HT1080 (cell line): ENCODE measurements around the gene TTC7B. TPM values are rescaled to one million over a fixed set of nuclear protein-coding genes. Genes with fewer than 3 reads are reported as not detected.

Experiments used
- DNase-seq: peaks from one replicate; pipeline ENCODE4 v3.0.0-alpha.2; 2015; ENCODE audit warnings: low read depth
- total RNA-seq: library from RNA; depleted of rRNA; stranded (reverse); fragments of >200 nt; shearing (Covaris generic); gene quantifications from 2 replicates; pipeline ENCODE4 v1.2.3, GENCODE V29; 2014

TTC7B gene
- total RNA-seq, 1 experiment from 2014 or later, result 44.8 TPM

DNA sequence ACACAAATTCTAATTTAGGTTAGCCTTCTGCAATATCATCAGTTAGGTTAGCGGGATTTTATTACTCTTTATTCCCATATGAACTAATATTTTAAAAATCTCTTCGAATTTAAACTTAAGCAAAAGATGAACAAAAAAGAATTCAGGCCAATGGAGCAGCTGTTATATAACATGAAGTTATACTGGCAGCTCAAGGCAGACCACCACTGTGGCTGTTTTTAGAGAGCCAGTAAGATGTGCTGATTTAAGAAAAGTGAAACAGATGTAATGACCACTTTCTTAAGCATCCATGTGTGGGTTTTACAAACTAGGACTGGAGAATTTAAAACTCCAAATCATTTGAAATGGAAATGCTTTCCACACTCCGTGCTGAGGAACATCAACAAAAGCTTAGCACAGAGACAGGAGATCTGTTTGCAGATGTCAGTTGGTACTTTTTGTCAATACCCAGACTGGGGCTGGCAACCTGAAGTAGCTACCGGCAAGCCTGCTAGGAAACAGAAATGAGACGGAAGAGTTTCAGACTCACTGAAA is 164.9 kb downstream of the TTC7B start:
- no peak for DNase-seq

DNA sequence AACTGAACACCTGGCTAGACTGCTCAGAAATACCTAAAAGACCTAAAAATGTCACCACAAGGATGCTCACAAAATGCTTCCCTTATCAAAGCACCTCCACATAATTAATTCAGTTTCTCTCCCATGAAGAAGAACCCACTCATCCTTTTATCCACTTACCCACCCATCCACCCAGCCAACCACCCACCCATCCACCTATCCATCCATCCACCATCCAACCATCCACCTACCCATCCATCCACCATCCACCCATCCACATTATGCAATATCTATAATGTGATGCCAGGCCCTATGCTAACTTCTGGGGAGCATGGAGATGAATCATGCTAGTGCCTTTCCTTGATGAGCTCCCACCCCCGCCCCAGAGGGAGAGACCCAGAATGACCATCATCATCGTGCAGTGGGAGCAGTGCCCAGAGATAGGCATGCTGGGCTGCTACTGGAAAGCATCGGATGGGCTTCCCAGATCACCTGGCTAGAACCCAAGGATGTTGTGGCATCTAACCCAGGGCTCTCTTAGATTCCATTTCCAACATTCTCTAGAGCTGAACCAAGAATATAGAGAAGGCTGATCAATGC is 166.6 kb downstream of the TTC7B start:
- DNase-seq, result no peak

DNA sequence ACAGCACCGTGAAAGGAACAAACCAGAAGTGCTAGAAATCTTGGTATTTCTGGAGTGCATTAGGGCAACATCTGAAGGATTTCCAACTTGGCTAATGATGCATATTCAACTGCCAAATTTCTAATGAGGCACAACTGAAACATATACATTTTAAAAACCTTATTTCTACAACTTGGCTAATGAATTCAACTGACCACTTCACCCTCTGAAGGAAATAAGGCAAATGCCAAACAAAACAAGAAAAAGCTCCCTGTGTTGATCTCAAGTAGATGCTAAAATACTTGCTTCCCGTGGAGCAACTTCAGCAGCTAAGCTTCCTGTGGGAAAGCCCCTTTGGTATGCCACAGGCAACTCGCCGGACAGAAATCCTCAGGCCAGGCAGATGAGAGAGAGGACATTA is 167.1 kb downstream of the TTC7B start:
- DNase-seq, result no peak

DNA sequence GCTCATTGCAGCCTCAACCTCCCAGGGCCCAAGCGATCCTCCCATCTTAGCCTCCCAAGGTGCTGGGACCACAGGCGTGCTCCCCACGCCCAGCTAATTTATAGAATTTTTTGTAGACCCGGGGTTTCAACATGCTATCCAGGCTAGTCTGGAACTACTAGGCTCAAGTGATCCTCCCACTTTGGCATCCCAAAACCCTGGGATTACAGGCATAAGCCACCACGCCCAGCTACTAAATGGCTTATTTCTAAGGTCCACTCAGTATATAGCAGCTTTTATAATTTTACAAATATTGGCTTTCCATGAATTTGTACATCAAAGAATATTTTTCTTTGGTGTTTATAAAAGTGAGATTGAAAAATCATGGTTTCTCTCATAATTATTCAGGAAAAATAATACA is 167.8 kb downstream of the TTC7B start:
- DNase-seq, result no peak

DNA sequence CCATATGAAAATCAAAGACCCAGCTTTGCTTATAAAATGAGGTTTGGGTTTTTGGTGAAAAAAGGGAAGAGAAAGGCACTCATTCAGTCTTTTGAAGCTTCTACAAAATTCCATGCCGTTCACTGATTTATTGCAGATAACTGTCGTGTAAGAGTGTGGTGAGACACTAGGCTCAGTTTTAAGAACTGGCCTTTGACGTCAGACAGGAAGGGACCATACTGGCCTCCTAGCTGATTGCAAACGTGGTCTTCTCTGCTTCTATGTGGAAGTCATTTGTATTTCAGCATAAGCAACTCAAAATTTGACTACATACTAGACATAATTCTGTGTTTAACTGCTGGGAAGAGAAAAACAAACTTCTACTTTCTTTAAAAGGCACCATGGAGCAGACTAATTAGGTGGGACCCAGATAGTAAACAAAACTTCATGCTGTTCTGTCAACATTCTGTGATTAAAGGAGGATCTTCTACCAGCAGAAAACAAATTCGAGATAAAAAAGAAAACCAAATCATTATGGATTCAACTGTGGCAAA is 168.7 kb downstream of the TTC7B start:
- DNase-seq, result no peak

DNA sequence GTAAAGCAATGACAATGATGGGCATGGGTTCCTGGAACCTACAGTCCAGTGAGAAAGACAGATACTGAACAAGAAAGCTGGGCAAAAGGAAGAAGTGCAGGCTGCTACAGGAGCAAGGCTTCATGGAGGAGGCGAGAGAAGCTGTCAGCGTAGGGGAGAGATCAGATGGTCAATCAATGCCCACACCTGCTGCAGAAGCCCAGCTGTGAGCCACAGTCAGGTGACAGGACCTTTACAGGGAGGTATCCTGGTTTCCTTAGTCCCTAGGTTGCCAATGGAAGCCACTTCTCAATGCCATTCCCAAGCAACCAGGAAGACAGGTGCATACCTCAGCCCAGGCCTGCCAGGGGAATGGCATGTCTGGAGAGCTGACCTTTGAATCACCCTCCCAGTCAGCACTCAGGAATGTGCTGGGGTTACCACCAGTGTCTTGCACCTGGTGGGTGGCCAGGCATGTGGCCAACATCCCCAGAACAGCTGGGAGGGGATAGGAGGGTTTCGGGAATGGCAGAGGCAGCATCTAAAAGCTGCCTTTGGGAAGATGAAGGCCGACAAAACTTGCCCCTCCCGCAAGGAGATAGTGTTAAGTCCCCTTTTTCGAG is 170.3 kb downstream of the TTC7B start:
- peak; percentile 60 for DNase-seq

DNA sequence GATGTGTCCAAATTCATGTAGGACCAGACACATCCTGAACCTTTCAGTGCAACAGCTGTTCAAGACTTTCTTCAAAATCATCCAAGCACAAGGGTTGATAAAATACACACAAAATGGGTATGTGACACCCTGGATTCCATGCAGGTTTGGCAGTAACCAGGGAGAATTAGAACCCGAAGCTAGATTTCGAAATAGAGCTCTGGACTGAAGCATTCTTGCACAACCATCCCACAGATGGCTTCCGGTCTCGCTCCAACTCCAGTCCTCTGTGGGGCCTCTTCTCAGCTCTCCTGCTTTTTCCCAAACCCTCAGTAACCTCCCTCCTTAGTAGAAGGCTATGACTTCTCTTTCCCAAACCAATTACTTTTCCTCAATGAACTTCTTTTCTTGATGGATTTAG is 171.3 kb downstream of the TTC7B start:
- DNase-seq, result no peak

DNA sequence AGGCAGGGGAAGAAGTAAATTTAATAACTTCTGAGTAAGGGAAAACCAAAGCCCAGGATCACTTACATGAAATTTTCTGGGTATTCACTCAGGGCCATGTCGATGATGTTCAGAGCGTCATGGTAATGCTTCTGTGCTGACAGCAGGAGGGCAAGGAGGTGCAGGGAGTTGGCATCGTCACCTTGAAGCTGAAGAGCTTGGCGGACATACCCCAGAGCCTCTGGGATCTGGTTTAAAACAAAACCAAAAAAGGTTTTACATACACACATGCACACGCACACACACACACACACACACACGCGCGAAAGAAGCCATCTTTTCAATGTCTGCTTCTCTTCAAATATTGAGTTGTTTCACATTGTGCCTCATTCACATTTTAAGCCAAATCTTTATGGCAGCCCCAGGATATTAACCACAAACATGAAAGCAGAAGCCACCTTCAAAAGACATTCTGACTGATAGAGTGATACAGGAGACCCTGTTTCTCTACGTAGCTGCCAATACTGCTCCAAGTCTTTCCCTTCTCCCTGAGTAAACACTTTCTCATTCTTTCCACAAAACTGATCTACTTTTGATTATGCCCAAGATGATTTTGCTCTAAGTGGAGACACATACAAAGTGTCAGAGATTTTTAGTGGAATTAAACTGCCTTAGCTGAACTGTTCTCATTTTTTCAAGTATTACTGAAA is 172.1 kb downstream of the TTC7B start:
- DNase-seq, result no peak

DNA sequence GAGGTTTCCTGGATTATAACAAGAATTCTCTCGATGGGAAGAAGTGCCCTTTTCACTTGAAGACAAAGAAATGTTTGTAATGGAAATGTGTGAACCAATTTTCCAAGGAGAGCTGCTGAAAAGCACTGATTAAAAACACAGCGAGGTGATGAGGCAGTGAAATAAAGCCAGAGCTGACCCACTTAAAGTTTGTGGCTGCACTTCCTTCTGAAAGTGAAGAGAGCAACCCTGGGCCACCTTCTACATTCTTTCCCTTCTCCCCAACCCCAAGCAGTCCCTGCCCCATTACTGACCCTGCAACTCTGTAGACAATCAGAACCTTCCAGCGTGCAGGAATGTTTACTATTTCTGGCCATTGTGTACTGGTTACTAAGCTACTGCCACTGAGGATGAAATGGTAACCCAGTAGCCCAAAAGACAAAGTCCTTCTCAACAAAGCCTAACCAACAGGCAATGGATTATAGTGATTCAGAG is 173.9 kb downstream of the TTC7B start:
- DNase-seq, result no peak

DNA sequence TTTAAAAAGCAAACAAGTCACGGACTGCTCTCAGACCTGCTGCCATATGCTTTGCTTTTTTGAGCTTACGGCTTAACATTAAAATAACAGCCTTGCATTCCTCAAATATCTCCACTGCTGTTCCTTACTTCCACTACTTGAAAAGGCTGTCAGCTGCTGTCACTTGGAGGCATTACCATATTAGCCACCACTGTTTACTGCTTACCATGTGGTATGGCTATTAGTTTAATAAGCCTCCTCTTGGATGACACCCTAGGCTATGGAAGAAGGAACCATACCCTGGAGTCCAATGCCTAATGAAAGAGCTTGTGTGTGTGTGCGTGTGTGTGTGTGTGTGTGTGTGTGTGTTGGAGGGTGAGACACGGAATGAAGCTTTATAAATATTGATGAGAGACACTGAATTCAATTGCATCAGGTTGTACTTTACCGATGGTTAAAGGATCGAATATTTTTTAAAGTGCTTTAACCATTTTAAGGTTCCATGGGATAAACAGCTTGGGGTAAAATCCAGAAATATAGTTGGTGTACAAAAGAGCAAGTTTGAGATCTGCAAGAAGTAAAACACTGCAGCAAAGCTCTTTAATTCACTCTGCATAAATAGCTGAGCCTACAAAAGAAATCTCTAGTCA is 174.5 kb downstream of the TTC7B start:
- DNase-seq, result no peak

DNA sequence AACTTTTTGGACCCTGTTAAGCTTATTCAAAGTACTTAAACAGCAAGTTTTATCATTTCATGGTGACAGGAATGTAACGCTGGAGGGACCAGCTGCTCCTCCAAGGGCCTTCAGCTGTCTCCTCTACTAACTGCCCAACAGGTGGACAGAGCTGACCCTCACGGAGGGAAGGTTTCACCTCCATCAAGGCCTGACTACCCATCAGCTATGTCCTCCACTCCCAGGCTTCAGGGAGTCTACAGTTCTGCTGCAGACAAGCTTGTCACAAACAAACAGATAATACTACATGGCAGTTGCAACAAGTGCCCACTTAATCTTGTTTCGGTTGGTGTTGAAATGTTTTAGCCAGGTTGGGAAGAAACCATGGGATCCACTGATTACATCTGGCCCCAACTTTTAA is 175.1 kb downstream of the TTC7B start:
- DNase-seq, result no peak

DNA sequence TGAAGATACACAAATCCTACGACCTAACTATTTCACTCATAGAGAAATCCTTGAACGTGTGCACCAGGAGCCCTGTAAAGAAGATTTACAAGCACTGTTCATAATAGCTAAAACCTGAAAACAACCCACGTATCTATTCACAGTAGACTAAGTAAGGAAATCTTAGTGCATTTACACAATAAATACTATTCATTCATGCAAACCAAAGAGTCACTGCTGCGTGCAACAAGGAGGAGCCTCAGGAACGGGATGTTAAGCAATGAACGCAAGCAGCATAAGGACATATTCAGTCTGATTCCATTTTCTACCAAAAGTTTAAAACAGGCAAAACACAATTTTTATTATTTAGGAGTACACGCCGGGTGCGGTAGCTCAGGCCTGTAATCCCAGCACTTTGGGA is 176.6 kb downstream of the TTC7B start:
- no peak for DNase-seq

DNA sequence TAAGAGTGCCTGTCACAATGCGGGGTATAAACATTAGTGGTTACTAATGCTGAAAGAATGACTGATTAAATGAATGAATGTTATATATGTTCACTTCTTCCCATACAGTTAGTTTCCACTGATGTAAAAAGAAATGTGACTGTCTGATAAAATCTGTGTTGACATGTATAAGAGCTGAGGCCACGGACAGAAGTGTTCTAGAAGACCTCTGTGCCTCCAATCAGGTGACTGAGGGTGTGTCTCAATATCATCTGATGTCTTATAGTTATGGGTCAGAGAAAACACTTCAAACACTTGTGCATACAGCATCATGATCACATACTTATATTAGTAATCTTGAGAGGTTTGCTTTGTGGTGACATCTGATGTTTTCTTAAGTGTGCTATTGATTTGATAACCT is 183.4 kb downstream of the TTC7B start:
- no peak for DNase-seq

DNA sequence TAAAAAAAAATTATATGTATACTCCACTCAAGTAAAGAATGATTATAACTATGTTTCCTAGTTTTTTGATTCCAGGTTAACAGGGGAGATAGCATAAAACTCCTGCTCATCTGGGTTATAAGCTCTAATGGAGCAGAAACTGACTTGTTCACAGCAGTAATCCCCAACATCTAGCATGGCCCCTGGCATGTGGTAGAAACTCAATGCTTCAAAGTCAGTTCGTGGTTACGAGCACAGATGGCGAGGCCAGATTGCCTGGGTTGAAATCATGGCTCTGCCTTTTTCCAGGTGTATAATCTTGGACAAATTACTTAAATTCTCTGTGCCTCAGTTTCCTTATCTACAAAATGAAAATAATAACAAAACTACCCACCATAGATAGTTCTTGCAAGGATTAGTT is 183.8 kb downstream of the TTC7B start:
- DNase-seq, result no peak

DNA sequence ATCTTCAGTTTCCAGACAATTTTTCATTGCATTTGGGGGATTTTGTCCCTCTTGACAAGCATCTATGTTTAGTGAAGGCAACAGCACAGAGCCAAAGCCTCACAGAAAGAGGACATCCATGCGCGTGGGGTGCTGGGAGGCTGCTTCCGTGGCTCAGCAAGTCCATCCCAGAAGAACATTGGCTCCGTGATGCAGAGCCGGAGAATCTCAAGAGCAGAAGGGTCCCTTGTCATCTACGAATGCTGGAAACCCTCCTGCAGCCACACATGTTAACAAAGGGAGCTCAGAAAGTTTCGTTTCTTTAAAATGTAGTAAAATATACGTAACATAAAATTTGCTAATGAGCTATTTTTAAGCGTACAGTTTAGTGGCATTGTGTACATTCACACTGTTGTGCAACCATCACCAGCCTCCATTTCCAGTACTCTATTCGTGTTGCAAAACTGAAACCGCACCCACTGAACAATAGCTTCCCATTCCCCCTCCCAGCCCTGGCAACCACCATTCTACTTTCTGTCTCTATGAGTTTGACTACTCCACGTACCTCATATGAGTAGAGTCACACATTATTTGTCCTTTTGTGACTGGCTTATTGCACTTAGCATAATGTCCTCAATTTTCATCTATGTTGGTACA is 185.9 kb downstream of the TTC7B start:
- no peak for DNase-seq

DNA sequence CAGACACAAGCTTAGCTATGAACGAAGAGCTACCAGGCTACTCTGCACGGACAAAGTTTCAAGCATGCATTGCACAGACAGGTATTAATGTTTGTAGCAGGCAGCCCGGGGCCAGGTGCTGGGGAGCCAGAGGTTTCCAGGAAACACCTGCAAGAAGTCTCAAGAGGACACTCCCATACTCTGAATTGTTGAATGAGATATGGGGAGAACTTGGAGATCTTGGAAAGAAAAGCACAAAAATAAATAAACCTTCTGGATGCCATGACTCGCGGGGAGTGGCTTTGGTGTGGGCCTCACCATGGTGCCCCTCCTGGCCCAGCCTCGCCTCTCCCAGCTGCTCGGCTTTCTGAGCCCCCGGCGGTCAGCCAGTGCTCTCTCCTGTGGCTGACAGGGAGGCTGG is 186.8 kb downstream of the TTC7B start:
- DNase-seq, result no peak

DNA sequence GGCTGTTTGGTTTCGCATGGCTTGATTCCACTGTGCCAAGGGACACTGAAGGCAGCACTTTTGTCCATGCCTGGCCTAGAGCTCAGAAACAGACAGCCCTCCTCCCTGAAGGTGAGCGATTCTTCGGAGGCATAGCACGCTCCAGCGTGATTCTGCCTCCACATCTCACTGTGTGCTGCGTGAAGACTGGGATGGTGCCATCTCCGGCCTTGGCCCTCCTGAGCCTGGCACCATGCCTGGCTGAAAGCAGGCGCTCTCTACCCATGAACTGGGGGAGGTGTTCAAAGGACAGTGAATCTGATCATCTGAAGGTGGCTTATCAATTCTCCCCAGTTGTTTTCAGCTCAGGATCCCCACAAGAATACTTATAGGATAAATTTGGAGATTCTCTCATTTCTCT is 187.4 kb downstream of the TTC7B start:
- no peak for DNase-seq

DNA sequence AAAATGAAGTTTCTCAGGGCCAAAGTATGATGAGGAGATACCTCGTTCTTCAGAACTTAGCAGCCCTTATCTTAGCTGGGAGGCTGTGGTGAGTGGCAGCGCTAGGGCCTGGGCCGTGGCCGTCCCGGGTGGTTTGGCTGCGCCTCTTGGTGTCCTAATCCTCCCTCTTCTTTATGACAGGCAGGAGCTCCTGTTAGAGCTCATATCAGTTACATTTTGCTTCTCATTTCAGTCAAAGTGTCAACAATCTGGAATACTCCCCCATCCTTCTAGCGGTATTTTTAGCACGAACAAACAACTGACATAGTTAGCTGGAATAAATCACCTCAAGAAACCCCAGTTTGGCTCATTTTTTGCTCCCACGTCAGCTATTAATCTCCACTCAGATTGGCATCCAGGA is 188.8 kb downstream of the TTC7B start:
- no peak for DNase-seq

DNA sequence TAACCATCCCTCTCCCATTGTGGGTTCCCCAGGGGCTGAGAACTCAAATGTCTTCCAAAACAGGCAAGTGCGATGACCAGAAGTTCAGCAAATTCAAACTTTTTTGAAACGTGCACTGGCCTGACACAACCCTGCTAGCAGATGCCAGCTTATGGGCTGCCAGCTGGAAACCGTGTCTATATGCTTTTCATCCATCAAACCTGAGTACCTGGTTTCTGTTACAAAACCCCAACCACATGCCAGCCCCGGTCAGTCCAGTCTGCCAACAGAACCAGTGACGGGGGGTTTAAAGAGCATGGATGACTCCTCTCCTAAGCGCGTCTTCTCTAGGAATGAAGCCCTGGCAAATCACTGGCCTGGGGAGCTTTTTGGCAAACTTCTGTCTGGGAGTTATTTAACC is 189.7 kb downstream of the TTC7B start:
- no peak for DNase-seq

DNA sequence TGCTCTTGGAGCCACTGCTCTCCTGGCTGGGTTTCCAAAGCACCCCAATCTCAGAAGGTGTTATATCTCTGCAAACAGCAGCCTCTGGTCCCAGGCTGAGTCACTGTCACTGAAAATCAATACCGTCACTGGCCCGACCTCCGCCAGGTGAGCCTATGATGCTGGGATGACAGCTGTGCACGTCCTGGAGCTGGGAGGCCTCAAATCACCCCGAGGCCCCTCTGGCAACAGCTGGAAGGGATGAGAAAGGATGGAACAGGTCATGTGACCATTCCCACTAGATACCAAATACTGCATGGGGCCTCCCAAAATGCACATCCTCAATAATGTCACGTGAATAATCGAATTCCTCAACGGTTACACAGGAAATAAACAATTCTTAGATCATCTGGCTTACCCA is 190.8 kb downstream of the TTC7B start:
- DNase-seq, result no peak

DNA sequence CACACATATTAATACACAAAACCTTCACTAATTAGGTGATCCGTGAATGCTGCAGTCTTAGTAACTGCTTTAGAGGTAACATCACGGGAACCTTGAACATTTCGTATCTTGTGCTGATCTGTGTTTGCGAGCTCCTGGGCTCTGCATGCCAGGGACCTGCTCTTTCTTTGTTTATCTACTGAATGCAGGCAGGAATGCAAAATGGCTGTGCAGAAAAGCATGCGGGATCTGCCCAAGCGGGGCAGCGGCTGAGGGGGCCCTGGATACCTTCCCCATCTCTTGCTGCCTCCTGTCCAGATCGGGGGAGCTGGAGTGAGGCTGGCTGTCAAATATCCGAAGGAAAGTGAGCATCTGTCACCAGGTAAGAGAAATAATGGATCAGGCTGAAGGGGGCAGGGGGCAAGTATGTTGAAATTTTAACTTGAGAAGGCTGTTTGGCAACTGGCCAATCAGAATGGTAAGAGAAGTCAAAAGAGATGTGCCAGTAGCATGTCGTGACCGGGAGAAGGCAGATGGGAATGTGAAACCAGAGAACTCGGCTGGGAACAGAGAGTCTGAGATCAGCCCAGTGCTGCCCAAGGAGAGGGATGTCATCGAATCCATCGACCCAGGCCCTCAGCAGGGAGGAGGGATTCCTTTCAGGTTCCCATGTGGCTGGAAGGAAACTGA is 191.4 kb downstream of the TTC7B start:
- DNase-seq, result no peak
